Measurements from ENCODE around the gene CEACAM3.

The CEACAM3 gene

GRCh38 chr19:41795031-41795461 lies 1.3 kb upstream of the CEACAM3 start:
- H2AFZ ChIP-seq (ENCODE audit: low read depth), result no peak overlapping the region
- H3K79me2 ChIP-seq (ENCODE audit: insufficient read depth, low read depth), result no peaks in the 10 kb centered on the region
- no peak overlapping the region for H3K9ac ChIP-seq
- peak; percentile 94 for TF ChIP-seq CTCF (conservative IDR thresholded peaks at IDR 0.05; ENCODE audit: low read depth, low read length)
- no peaks in the 10 kb centered on the region for H4K20me1 ChIP-seq (ENCODE audit: insufficient read depth)
- no peak overlapping the region for H3K4me3 ChIP-seq (IDR thresholded peaks at IDR 0.05; ENCODE audit: insufficient read depth, low read depth, low read length)
- no peak overlapping the region for H3K27ac ChIP-seq
- H3K4me1 ChIP-seq (ENCODE audit: low read depth, poor library complexity, severe bottlenecking), result no peaks in the 10 kb centered on the region
- H3K4me2 ChIP-seq, result no peak overlapping the region
- H3K36me3 ChIP-seq (ENCODE audit: insufficient read depth), result no peaks in the 10 kb centered on the region
- H3K27me3 ChIP-seq (ENCODE audit: insufficient read depth, low read depth), result peaks cover 79% of the 10 kb centered on the region

DNA sequence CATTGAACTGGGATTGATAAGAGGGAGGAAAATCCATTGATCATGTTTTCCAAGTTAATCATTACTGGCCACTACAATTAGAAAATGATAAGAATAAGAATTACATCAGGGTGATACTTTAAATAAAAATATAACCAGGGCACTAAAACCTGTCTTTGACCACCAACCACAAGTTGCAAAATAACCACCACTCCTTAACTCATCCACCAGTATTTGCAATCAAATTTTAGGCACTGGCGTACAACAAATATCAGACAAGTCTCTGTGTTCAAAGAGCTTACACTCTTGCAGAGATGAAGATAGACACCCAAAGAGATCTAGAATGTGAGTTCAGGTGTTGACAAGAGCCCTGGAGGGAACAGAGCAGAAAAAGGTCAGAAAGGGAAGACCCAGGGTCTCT lies 514 bp downstream of the CEACAM3 start:
- Histone ChIP-seq H3K79me2 (ENCODE audit: insufficient read depth, low read depth) (no peaks in the 10 kb centered on the region), H3K4me3 (IDR thresholded peaks at IDR 0.05; ENCODE audit: insufficient read depth, low read depth, low read length) (no peak overlapping the region), H3K27me3 (ENCODE audit: insufficient read depth, low read depth) (peaks cover 83% of the 10 kb centered on the region), H3K9ac (no peak overlapping the region), H3K27ac (no peak overlapping the region), H3K4me2 (no peak overlapping the region), H3K36me3 (ENCODE audit: insufficient read depth) (no peaks in the 10 kb centered on the region), H4K20me1 (ENCODE audit: insufficient read depth) (no peaks in the 10 kb centered on the region), H2AFZ (ENCODE audit: low read depth) (no peak overlapping the region), H3K4me1 (ENCODE audit: low read depth, poor library complexity, severe bottlenecking) (no peaks in the 10 kb centered on the region)
- TF ChIP-seq CTCF (conservative IDR thresholded peaks at IDR 0.05; ENCODE audit: low read depth, low read length), result no peak

GRCh38 chr19:41799444-41800000 lies 3.1 kb downstream of the CEACAM3 start:
- no peaks in the 10 kb centered on the region for H3K79me2 ChIP-seq (ENCODE audit: insufficient read depth, low read depth)
- H4K20me1 ChIP-seq (ENCODE audit: insufficient read depth), result no peaks in the 10 kb centered on the region
- H3K4me1 ChIP-seq (ENCODE audit: low read depth, poor library complexity, severe bottlenecking), result no peaks in the 10 kb centered on the region
- H2AFZ ChIP-seq (ENCODE audit: low read depth), result no peak overlapping the region
- H3K36me3 ChIP-seq (ENCODE audit: insufficient read depth), result no peaks in the 10 kb centered on the region
- no peak overlapping the region for H3K27ac ChIP-seq
- no peak overlapping the region for H3K4me2 ChIP-seq
- H3K27me3 ChIP-seq (ENCODE audit: insufficient read depth, low read depth), result peaks cover 82% of the 10 kb centered on the region
- TF ChIP-seq CTCF (conservative IDR thresholded peaks at IDR 0.05; ENCODE audit: low read depth, low read length), result no peak
- H3K9ac ChIP-seq, result no peak overlapping the region
- no peak overlapping the region for H3K4me3 ChIP-seq (IDR thresholded peaks at IDR 0.05; ENCODE audit: insufficient read depth, low read depth, low read length)

- Histone ChIP-seq H3K4me2 (no peak overlapping the region), H3K4me3 (IDR thresholded peaks at IDR 0.05; ENCODE audit: insufficient read depth, low read depth, low read length) (no peak overlapping the region), H3K27ac (no peak overlapping the region), H3K79me2 (ENCODE audit: insufficient read depth, low read depth) (no peaks in the 10 kb centered on the region), H3K4me1 (ENCODE audit: low read depth, poor library complexity, severe bottlenecking) (no peaks in the 10 kb centered on the region), H3K36me3 (ENCODE audit: insufficient read depth) (no peaks in the 10 kb centered on the region), H3K27me3 (ENCODE audit: insufficient read depth, low read depth) (peaks cover 78% of the 10 kb centered on the region), H3K9ac (no peak overlapping the region), H2AFZ (ENCODE audit: low read depth) (no peak overlapping the region), H4K20me1 (ENCODE audit: insufficient read depth) (no peaks in the 10 kb centered on the region)
- TF ChIP-seq CTCF (conservative IDR thresholded peaks at IDR 0.05; ENCODE audit: low read depth, low read length), result no peak
Observed at GRCh38 chr19:41801031-41801430, 4.6 kb downstream of the CEACAM3 start.
